GM21786 (cell line): ENCODE results near the gene STX8.

Experiments
- ATAC-seq: cut with Tn5 transposase; IDR thresholded peaks from one replicate; pipeline ENCODE4 v1.9.1; 2021; ENCODE audit not compliant: unreplicated experiment

Gene STX8

DNA sequence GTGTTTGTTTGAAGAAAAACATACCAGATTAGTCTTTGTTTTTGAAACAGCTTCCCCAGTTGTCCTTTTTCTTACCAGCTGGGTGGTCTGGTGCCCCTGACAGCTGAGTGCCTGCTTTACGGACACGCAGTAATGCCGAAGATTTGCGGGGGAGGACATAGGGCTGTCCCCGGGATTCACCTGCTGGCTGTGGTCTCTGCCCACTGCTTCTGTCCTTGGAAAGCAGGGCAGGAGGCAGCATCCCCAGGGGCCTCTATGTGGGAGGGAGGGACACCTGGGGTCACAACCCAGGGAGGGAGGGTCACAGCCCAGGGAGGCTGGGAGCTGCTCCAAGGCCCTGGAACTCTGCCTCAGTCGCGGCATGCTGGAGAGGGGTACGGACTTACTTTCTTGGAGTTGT lies 332.6 kb downstream of the STX8 start:
- no peak for ATAC-seq

DNA sequence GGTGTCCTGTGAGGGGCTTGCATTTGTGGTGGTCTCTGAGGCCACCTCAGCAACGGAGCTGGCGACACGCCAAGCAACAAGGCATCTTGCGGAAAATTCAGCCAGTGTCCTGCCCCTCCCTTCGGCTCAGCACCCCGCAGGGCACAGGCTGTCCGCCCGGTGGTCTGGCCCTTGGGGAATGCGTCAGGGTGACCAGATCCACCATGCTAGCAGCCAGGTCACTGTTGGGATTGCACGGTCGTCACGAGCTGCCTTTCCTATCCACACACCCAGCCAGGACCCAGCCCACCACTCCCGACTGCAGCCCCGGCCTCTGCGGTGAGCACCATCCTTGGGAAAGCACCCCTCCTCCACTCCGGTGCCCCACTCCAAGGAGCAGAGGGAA lies 333.1 kb downstream of the STX8 start:
- ATAC-seq: no peak

GRCh38 chr17:9241774-9242496 lies 333.7 kb downstream of the STX8 start:
- no peak for ATAC-seq

GRCh38 chr17:9241371-9241712 lies 334.3 kb downstream of the STX8 start:
- no peak for ATAC-seq

- no peak for ATAC-seq
These were observed 334.8 kb downstream of the STX8 start for GRCh38 chr17:9240659-9241370.

- ATAC-seq: no peak
These were observed 335.6 kb downstream of the STX8 start for GRCh38 chr17:9239793-9240658.

- ATAC-seq: no peak
These were observed 336.3 kb downstream of the STX8 start for GRCh38 chr17:9239246-9239792.

- ATAC-seq: no peak
These were observed 337.0 kb downstream of the STX8 start for GRCh38 chr17:9238340-9239245.

DNA sequence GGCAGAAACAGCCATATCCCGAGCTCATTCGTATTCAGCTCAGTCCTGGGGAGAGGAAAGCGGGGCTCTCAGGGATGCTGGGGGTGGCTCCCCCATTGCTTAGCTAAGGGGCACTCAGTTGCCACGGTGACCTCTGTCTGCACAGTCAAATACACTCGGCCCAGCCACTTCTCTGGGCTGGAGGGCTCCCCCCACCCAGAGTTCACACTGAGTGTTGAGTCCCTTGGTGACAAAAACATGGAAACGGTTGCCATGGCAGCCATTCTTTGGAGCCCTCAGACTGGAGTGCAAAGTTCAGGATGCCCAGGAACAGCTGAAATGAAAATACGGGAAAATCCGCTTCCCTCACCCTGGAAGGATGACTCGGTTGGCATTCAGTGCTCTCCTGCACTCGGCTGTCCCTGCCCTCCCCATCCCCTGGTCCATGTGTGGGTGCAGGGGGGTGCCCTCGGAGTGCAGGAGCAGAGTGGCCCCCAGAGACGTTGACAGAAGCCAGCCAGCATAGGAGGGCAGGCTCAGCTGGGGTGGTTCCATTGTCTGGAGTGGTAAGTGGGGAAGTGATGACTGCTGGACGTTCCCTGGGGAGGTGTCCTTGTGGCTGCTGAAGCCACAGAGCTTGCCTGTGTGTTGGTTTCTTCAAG lies 337.8 kb downstream of the STX8 start:
- no peak for ATAC-seq

DNA sequence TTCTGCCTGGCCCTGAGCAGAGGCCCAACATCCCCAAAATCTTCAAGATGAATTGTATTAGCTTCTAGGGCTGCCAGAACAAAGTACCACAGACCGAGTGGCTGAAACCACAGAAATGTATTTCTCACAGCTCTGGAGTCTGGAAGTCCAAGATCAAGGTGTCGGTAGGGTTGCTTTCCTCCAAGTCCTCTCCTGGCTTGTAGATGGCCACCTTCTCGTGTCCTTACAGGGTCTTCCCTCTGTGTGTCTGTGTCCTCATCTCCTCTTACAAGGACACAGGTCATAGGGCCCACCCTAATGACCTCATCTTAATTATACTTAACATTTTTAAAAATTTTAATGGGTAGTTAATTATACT lies 338.6 kb downstream of the STX8 start:
- ATAC-seq: no peak

DNA sequence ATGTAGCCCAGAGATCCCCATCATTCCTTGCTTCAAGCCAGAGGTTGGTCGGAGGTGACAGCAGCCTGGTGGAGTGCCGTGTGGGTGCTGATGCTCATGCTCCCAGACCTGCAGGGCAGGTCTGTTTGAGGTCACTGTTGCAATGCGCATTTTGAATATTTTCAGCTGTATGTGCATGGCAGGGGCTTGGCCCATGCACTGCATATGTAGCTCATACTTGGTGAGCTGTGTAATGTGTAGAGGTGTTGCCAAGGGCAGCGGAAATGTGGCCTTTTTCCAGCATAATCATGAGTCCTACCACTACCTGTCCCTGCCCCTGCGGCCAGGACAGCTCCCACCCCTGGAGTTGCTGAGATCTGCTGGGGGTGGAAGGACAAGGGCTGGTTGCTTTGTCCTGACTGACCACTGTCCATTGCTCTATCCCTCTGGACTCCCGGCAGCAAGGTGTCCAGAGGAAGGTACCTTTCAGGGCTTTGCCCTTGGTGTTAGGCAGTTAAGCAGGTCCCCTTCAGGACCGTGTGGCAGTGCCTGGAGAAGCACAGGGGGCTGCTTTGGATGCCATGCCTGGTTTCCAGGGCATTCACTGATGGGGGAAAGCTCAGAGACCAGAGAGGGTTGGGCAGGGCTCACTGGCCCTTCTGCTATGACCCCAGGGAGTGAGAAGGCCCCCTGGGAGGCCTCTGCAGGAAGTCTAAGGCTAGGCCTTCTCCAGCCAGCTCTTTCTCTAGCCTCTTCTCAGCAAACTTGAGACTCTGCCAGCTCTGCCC lies 339.2 kb downstream of the STX8 start:
- ATAC-seq: no peak

DNA sequence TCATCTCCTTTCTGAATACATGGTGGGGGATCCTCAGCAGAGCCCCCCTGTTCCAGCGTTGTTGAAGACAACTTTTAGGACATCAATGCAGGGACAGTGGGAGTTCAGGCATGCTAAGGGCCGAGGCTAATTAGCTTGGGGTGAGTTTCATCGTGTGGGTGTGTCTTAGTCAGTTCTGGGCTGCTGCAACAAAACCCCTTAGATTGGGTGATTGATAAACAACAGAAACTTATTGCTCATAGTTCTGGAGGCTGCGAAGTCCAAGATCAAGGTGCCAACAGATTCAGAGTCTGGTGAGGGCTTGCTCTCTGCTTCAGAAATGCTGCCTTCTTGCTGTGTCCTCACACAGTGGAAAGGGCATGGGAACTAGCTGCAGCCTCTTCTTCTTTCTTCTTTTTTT lies 340.3 kb downstream of the STX8 start:
- no peak for ATAC-seq

- ATAC-seq: no peak
These were observed 341.2 kb downstream of the STX8 start for GRCh38 chr17:9234389-9234945.

DNA sequence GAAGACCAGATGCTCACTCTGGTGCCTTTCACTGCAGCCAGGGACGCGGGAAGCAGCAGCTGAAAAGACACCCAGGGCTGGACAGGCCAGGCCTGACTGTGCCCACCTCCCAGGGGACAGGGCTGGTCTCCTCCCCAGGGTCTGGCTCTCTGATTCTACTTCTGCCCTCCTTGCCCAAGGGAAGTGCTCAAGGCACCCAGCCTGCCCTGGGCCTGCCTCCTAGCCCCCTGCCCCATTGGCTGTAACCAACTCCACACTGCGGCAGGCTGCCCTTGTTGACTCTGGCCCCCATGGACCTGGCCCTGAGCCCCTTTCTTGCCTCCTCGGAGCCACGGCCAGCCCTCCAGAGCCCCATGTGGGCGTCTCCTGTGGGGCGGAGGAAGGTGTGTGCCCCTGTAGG lies 341.9 kb downstream of the STX8 start:
- no peak for ATAC-seq

DNA sequence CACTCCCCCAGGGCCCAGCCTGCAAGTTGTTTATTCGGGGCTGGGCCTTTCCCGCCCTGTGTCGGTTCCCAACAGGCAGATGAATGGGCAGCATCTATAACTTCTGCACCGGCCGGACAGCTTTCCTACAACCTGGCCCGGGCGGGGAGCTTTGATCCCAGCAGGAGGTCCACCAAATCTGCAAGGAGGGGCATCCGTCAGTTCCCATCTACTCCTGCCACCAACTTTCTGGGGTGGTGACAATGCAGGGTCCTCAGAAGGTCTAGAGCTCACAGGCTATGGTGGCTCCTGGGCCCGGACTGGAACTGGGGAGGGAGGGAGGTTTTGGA lies 342.4 kb downstream of the STX8 start:
- ATAC-seq: no peak

- no peak for ATAC-seq
These were observed 342.9 kb downstream of the STX8 start for GRCh38 chr17:9232591-9233270.

DNA sequence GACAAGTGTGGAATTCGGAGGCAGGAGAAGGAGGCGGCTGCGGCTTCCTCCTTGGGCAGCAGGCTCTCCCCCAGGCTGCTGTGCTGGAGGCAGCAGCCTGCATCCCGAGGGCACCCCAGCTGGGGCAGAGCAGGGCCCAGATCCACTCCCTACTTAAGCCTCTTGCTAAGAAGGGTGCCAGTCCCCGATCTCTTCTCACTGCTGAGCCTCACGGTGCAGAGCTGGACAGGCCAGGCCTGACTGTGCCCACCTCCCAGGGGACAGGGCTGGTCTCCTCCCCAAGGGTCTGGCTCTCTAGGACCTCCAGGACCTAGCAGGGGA lies 343.5 kb downstream of the STX8 start:
- ATAC-seq: no peak

- no peak for ATAC-seq
These were observed 344.0 kb downstream of the STX8 start for GRCh38 chr17:9231449-9232154.
